GM18498 (cell line): ENCODE data around the gene ZSCAN31.

Experiments used
- ATAC-seq: cut with Tn5 transposase; IDR thresholded peaks from one replicate; pipeline ENCODE4 v1.9.1; 2021; ENCODE audit warnings: mild to moderate bottlenecking, moderate library complexity; ENCODE audit not compliant: unreplicated experiment

ZSCAN31 gene

GRCh38 chr6:28353981-28354676 is 18.2 kb upstream of the ZSCAN31 start:
- ATAC-seq, result no peak

GRCh38 chr6:28353356-28353755 is 17.4 kb upstream of the ZSCAN31 start:
- no peak for ATAC-seq

GRCh38 chr6:28351493-28351925 is 15.6 kb upstream of the ZSCAN31 start:
- no peak for ATAC-seq

DNA sequence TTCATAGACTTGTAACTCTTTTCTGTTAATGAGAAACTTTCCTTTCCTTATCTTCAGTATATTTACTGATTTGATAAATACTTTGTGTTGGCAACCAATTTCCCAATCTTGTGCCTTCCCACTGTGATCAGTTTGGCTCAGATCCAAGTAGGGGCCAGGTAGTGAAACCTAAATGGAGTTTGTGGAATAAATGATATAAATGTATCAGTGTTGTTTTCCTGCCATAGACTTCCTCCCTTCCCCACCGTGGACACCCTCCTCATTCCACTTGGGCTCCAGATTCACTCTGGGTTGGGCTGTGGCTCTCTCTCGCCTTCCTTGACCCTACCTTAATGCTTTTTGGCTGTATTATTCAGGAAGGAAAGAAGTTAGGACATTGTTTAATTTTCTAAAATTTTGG is 15.1 kb upstream of the ZSCAN31 start:
- ATAC-seq, result no peak

GRCh38 chr6:28349892-28350737 is 14.2 kb upstream of the ZSCAN31 start, which contains the start of gene ZKSCAN3:
Gene ZKSCAN3, plus strand, starts transcription at chr6:28349947. Its CDS starts 9,640 bp downstream, at chr6:28359587.
- peak; percentile 98 for ATAC-seq

GRCh38 chr6:28349344-28349891 is 13.5 kb upstream of the ZSCAN31 start:
- peak; percentile 11 for ATAC-seq

DNA sequence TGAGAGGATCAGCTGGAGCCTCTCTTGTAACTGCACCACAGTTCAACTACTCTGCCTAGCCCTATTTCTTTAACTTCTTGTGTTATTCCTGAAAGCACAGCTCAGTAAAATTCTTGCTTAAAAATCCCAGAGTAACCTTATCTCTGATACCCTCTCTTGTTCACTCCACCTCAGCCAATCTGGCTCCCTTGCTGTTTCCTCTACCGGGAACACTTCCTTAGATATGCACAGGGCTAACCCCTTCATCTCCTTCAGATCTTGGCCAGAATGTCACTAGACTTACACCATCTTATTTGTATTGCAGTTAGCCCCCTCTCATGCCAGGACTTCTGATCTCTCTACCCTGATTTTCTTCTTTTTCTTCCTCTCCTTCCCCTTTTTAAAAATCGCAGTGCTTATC is 11.2 kb upstream of the ZSCAN31 start:
- ATAC-seq, result no peak

DNA sequence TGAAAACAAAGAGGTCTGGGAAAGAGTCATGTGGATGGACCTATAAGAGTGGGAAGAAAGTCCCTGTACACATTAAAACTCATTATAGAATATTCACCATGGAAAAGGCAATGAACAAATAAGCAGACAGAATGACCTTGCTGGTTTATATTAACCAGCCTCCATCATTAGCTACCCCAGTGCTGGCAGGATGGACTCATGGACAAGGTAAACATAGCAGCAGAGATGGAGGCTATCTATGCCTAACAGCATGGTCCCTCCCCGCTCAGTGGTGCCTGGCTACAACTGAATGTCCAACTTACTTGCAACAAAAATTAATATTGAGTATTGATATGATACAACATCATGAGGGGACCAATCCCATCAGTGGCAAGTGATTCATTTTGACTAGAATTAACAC is 9.3 kb upstream of the ZSCAN31 start:
- ATAC-seq, result no peak

DNA sequence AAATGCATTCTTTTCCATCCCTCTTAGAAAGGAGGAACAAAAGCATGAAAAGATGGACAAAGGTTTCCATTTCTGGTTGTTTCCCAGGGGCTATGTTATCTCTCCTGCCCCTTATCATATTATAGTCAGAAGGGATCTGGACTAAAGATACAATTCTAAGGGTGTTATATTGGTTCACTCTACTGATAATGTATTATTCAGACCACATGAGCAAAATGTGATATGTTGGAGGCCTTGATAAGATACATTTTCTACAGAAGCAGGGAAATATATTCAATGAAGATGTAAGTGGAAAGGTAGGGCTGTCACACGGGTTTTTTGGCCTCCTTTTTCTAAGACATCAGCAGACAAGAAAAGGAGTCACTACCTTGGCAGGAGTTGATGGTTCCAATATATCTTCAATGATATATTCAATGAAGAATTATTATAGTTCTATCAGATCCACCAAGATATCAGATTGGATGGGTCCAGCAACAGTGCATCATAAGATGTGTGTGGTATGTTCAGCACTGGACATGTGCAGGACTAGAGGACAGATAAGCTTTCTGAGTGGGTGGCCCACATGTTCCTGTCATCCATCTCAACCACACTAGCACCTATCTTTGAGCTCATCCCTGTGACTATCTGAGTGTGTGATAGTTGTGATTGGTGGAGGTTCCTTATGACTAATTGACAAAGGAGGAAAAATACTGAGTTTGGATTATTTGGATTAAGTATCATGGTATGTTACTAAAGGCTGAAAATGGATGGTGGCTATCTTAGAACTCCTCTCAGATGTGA is 8.1 kb upstream of the ZSCAN31 start:
- no peak for ATAC-seq

GRCh38 chr6:28340310-28341095 is 4.6 kb upstream of the ZSCAN31 start:
- no peak for ATAC-seq

- ATAC-seq, result no peak
Measured at GRCh38 chr6:28337121-28337520, 1.2 kb upstream of the ZSCAN31 start.

DNA sequence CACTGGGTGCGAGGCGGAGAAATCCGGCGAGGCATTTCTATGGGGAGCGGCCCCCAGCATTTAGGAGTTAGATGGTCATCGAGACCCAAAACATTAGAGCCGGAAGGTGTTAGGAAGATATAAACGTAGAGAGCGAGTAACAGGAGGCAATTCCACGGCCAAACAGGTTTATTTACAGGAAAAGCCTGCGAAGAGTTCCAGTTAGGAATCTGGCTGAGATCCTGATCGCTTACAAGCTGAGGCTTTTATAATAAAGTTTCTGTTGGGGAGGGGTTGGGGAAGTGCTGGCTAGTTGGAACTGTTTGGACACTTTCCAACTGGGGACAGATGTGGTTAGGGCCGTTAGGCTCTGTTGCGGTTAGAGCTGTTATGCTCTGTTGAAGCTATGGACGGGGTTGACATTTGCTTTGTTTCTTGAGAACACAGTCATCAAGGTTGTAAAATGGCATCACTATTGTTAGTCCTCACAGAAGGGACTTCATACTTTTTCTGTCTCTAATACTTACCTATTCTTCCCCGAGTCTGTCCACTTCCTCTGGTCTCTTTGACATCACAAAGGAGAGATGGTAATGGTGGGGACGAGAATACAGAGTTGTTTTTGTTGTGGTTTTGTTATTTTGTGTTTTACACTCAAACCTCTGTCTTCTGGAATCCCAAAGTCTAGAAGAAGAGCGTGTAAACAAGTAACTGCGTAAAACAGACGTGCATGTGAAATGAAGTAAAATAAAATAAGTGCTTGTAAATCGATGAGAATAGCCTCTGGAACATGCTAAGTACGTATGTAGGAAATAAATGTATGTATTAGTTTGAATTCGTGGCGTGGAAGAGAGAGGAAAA is 554 bp upstream of the ZSCAN31 start:
- peak; percentile 43 for ATAC-seq

DNA sequence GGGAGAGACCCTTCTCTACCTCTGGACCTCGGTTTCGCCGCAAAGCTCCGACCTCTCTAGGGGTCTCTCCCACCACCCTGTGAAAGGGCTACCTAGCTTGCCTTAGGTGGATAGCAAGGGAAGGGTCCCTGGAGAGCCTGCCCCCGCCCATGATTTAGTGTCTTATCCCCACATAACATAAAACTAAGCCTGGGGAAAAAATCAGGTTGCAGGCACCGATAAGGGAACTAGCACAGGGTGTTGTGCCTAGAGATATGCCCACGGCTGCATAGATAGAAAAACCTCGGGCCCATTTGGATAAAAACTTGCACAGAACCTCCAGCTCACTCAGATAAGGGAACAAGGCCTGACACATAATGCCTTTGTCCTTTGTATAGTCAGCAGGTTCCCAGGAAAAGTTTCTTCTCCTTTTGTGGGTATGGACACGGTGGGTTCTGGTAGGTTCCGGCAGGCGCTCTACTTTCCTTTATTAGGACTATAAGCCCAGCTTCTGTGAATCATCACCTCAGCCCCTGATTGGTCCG is 846 bp downstream of the ZSCAN31 start:
- no peak for ATAC-seq

DNA sequence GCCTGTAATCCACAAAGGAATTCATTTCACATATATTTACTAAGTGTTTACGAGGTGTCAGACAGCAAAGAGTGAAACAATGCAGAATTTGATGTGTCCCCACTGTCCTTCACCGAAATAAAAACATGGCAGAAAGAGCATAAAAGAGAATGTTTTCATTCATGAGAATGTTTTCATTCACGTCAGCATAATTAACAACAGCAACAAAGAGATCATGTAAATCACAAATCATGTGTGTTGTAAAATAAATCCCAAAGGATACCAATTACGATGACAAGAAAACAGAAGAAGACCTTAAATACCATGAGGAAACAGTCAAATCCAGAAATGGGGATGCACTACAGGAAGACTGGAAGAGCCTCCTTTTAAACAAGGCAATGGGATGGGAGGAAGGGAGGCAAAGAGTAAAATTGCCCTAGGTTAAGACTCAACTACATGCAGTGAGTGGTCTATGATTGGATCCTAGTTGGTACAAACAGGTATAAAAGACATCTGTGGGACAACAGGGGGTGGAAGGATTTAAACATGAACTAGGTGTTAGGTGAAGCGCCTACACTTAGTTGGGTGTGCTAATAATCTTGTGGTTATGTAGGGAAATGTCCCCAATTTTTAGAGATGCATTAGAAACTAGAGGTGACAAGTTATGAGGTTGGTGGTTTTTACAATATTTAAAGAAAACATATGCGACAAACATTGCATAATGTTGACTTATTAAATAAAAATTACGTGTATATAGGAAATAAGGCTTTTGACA is 1.5 kb downstream of the ZSCAN31 start:
- ATAC-seq, result no peak

- no peak for ATAC-seq
Measured at GRCh38 chr6:28333599-28334018, 2.3 kb downstream of the ZSCAN31 start.

DNA sequence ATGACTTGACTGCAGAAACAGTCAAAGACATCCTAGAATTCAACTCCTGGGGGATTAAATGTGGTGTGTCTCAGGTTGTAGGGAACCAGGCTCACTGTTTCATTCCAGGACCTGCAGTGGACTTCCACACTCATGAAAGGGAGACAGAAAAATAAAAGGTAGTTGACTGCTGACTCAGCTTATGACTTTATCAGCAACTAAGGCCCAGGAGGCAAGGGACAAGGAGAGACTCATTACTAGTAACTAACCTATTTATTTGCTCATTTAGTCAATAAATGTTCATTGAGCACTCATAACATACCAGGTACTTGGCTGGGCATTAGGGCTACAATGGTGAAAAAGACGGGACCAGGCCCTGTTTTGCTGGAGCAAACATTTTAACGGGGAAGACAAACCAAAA is 2.9 kb downstream of the ZSCAN31 start:
- no peak for ATAC-seq

DNA sequence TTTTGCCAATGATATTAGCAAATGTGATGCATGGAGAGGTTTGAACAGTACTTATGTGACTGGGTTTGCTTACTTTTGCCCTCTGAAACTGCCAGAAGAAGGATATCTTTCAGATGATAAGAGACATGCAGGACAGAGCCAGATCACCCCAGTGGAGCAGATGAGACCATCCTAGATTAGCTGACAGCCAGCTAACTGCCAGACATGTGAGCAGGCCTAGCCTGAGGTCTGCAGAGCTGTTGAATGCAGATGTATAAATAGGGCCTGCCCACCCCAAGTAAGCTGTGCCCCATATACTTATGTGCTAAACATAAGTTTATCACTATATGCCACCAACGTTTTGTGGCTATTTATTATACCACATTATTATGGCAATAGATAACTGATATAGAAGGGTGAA is 5.9 kb downstream of the ZSCAN31 start:
- no peak for ATAC-seq

DNA sequence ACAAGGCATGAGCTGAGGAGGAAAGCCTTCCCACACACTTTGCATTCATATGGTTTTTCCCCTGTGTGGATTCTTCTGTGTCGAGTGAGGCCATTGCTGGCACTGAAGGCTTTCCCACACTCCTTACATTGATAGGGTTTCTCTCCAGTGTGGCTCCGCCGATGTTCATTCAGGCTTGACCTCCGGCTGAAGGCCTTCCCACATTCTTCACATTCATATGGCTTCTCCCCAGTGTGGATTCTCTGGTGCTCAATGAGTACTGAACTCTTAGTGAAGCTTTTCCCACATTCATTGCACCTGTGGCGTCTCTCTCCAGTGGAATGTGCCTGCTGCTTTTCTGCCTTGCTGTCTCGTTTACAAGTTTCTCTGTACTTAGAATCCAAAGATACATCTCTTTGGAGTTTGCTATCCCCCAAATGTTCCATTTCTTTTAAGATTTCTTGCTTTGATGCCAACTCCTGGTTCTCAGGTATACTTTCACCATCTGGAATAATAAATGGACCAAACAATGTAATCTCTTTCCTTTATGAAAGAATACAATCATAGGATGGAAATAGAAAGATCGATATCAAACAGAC is 9.5 kb downstream of the ZSCAN31 start:
- ATAC-seq, result no peak
